ENCODE data around the gene CAMTA1.

The CAMTA1 gene

GRCh38 chr1:7269525-7269924 is 484.3 kb downstream of the CAMTA1 start:
- no peak for DNase-seq

- DNase-seq, result no peak
Observed at GRCh38 chr1:7274256-7274655, 489.0 kb downstream of the CAMTA1 start.

GRCh38 chr1:7278045-7278444 is 492.8 kb downstream of the CAMTA1 start:
- DNase-seq, result no peak

- DNase-seq, result no peak
Observed at GRCh38 chr1:7278827-7279765, 493.8 kb downstream of the CAMTA1 start.

GRCh38 chr1:7279769-7280168 is 494.5 kb downstream of the CAMTA1 start:
- DNase-seq, result no peak

- DNase-seq, result no peak
Observed at GRCh38 chr1:7280347-7280960, 495.2 kb downstream of the CAMTA1 start.

- no peak for DNase-seq
Observed at GRCh38 chr1:7281821-7282220, 496.6 kb downstream of the CAMTA1 start.

GRCh38 chr1:7284839-7285435 is 499.7 kb downstream of the CAMTA1 start:
- no peak for DNase-seq

- no peak for DNase-seq
Observed at GRCh38 chr1:7285856-7286454, 500.7 kb downstream of the CAMTA1 start.

GRCh38 chr1:7287013-7287412 is 501.8 kb downstream of the CAMTA1 start:
- DNase-seq, result no peak

GRCh38 chr1:7288992-7289391 is 503.7 kb downstream of the CAMTA1 start:
- no peak for DNase-seq

- DNase-seq, result no peak
Observed at GRCh38 chr1:7289694-7290093, 504.4 kb downstream of the CAMTA1 start.

GRCh38 chr1:7290971-7291970 is 506.0 kb downstream of the CAMTA1 start:
- no peak for DNase-seq

- no peak for DNase-seq
Observed at GRCh38 chr1:7292036-7292681, 506.9 kb downstream of the CAMTA1 start.

GRCh38 chr1:7292714-7293419 is 507.6 kb downstream of the CAMTA1 start:
- DNase-seq, result no peak

GRCh38 chr1:7293702-7294629 is 508.7 kb downstream of the CAMTA1 start:
- DNase-seq, result no peak

GRCh38 chr1:7294636-7295035 is 509.4 kb downstream of the CAMTA1 start:
- no peak for DNase-seq

- DNase-seq, result no peak
Observed at GRCh38 chr1:7295946-7296345, 510.7 kb downstream of the CAMTA1 start.

- DNase-seq, result no peak
Observed at GRCh38 chr1:7296968-7297367, 511.7 kb downstream of the CAMTA1 start.

GRCh38 chr1:7298145-7298544 is 512.9 kb downstream of the CAMTA1 start:
- no peak for DNase-seq
